Panc1 (cell line): Measurements from ENCODE around the gene NELFB. TPM values are rescaled to one million over a fixed set of nuclear protein-coding genes. Genes with fewer than 3 reads are reported as not detected.
"Not testable (repeated sequence)": the region's sequence is repeated elsewhere in the genome, so short reads cannot be mapped to it uniquely, and the experiment has no call there.

Source experiments
- ATAC-seq: fragments of 200-7000 bp; cut with Tn5 transposase; 2 replicates; pipeline ENCODE4 v1.9.1; 2020; ENCODE audit warnings: mild to moderate bottlenecking, moderate library complexity
- BruUV-seq: library from RNA; stranded (reverse); fragments of 400-500 nt; replicated peaks from 2 replicates; lab custom pipeline; 2021; lab: Mats Ljungman, UMichigan
- CTCF ChIA-PET: fragments of 300-600 bp; sonication (Branson Sonifier 250); formaldehyde crosslinking; loops from one replicate; lab custom pipeline; 2022; ENCODE audit warnings: antibody characterized with exemption; lab: Charles Lee
- POLR2A ChIA-PET: fragments of 300-600 bp; sonication (Branson Sonifier 250); formaldehyde crosslinking; loops from one replicate; lab custom pipeline; 2022; ENCODE audit warnings: antibody characterized with exemption; lab: Charles Lee
- DNase-seq: peaks from one replicate; pipeline ENCODE4 v3.0.0-alpha.2; 2010; ENCODE audit warnings: low read depth, low spot score
- H3K27ac ChIP-seq: 2 replicates; pipeline ENCODE4 v1.5.1; 2011; ENCODE audit warnings: mild to moderate bottlenecking, low read length, inconsistent platforms
- H3K27me3 ChIP-seq: fragments of 200-500 bp; sonication (Bioruptor generic); 2 replicates; pipeline ENCODE4 v1.6.0; 2014; ENCODE audit warnings: low read length, inconsistent platforms; ENCODE audit not compliant: control insufficient read depth, insufficient read depth
- H3K36me3 ChIP-seq: fragments of 200-500 bp; sonication (Bioruptor generic); 2 replicates; pipeline ENCODE4 v1.5.1; 2014; ENCODE audit warnings: inconsistent platforms, mild to moderate bottlenecking, low read length, moderate library complexity; ENCODE audit not compliant: control insufficient read depth, insufficient read depth
- H3K4me1 ChIP-seq: 2 replicates; pipeline ENCODE4 v1.5.1; 2011; ENCODE audit warnings: inconsistent platforms, mild to moderate bottlenecking, low read length, moderate library complexity; ENCODE audit not compliant: control insufficient read depth, insufficient read depth
- H3K4me3 ChIP-seq, 2 experiments: 2 replicates each; pipeline ENCODE4 v1.5.1; 2011 to 2012; ENCODE audit warnings: low read depth in 2 of 2, low read length in 2 of 2, mild to moderate bottlenecking in 2 of 2, inconsistent platforms in 1 of 2, moderate library complexity in 1 of 2
- H3K9me3 ChIP-seq: fragments of 200-500 bp; sonication (Bioruptor generic); 2 replicates; pipeline ENCODE4 v1.5.1; 2014; ENCODE audit warnings: low read depth, mild to moderate bottlenecking, inconsistent platforms, low read length, moderate library complexity; ENCODE audit not compliant: control insufficient read depth, insufficient read depth
- SIN3A ChIP-seq: IDR thresholded peaks from 2 replicates; pipeline ENCODE4 v1.6.1; 2012; ENCODE audit warnings: low read depth, mild to moderate bottlenecking, low read length, moderate library complexity, borderline replicate concordance; ENCODE audit not compliant: insufficient read depth
- TCF7L2 ChIP-seq: IDR thresholded peaks from 2 replicates; pipeline ENCODE4 v1.6.1; 2011; ENCODE audit warnings: mild to moderate bottlenecking, low read depth, low read length, inconsistent platforms
- in situ Hi-C: cut with HindIII; loops from 2 replicates; pipeline ENCODE4 v1.10.0; 2016; ENCODE audit warnings: low sequenced_read_pairs, low pct_unique_long_range_greater_than_20kb
- intact Hi-C: fragments of 100-400 bp; cut with micrococcal nuclease; formaldehyde crosslinking; loops from one replicate; pipeline ENCODE4 v1.10.0; 2022; ENCODE audit not compliant: unreplicated experiment
- total RNA-seq: library from RNA; stranded (reverse); gene quantifications from one replicate; pipeline ENCODE4 v1.2.1, GENCODE V29; 2021; ENCODE audit not compliant: unreplicated experiment
- TF ChIP-seq, protein P1 (sequence below), 2 experiments: IDR thresholded peaks; 2 replicates each; pipeline ENCODE4 v1.6.1; 2011 to 2012; ENCODE audit warnings: low read depth in 2 of 2, control low read depth in 1 of 2, low read length in 1 of 2, mild to moderate bottlenecking in 1 of 2, moderate library complexity in 1 of 2; ENCODE audit not compliant: insufficient read depth in 1 of 2
- TF ChIP-seq, protein P2 (sequence below): fragments of 450-650 bp; IDR thresholded peaks from 2 replicates; pipeline ENCODE4 v1.5.1; 2017; ENCODE audit warnings: mild to moderate bottlenecking

NELFB gene
- total RNA-seq, 1 experiment from 2014 or later = 62.4 TPM

GRCh38 chr9:137237759-137238726 lies 17.1 kb upstream of the NELFB start:
- POLR2A ChIA-PET = no interaction called here
- no peak for ATAC-seq
- intact Hi-C loops = no loop called here
- H3K4me3 ChIP-seq = no peak overlapping the region
- BruUV-seq = no TSS peak
- H3K9me3 ChIP-seq = no peaks in the 10 kb centered on the region
- H3K27ac ChIP-seq = peak overlapping the region; percentile 61
- DNase-seq = no peak
- CTCF ChIA-PET = no interaction called here
- H3K36me3 ChIP-seq = peaks cover 4% of the 10 kb centered on the region
- TF ChIP-seq, protein P1, sequence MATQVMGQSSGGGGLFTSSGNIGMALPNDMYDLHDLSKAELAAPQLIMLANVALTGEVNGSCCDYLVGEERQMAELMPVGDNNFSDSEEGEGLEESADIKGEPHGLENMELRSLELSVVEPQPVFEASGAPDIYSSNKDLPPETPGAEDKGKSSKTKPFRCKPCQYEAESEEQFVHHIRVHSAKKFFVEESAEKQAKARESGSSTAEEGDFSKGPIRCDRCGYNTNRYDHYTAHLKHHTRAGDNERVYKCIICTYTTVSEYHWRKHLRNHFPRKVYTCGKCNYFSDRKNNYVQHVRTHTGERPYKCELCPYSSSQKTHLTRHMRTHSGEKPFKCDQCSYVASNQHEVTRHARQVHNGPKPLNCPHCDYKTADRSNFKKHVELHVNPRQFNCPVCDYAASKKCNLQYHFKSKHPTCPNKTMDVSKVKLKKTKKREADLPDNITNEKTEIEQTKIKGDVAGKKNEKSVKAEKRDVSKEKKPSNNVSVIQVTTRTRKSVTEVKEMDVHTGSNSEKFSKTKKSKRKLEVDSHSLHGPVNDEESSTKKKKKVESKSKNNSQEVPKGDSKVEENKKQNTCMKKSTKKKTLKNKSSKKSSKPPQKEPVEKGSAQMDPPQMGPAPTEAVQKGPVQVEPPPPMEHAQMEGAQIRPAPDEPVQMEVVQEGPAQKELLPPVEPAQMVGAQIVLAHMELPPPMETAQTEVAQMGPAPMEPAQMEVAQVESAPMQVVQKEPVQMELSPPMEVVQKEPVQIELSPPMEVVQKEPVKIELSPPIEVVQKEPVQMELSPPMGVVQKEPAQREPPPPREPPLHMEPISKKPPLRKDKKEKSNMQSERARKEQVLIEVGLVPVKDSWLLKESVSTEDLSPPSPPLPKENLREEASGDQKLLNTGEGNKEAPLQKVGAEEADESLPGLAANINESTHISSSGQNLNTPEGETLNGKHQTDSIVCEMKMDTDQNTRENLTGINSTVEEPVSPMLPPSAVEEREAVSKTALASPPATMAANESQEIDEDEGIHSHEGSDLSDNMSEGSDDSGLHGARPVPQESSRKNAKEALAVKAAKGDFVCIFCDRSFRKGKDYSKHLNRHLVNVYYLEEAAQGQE (IDR thresholded peaks at IDR 0.05; ENCODE audit: insufficient read depth in 1 of 2, low read depth in 2 of 2, low read length in 1 of 2) = no peak
- no peak for TF ChIP-seq TCF7L2
- TF ChIP-seq, protein P2, sequence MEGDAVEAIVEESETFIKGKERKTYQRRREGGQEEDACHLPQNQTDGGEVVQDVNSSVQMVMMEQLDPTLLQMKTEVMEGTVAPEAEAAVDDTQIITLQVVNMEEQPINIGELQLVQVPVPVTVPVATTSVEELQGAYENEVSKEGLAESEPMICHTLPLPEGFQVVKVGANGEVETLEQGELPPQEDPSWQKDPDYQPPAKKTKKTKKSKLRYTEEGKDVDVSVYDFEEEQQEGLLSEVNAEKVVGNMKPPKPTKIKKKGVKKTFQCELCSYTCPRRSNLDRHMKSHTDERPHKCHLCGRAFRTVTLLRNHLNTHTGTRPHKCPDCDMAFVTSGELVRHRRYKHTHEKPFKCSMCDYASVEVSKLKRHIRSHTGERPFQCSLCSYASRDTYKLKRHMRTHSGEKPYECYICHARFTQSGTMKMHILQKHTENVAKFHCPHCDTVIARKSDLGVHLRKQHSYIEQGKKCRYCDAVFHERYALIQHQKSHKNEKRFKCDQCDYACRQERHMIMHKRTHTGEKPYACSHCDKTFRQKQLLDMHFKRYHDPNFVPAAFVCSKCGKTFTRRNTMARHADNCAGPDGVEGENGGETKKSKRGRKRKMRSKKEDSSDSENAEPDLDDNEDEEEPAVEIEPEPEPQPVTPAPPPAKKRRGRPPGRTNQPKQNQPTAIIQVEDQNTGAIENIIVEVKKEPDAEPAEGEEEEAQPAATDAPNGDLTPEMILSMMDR = no peak
- TF ChIP-seq SIN3A = no peak
- in situ Hi-C loops = no loop called here
- no peaks in the 10 kb centered on the region for H3K27me3 ChIP-seq
- H3K4me1 ChIP-seq = peaks cover 26% of the 10 kb centered on the region

- peaks cover 42% of the 10 kb centered on the region for H3K4me1 ChIP-seq
- H3K27me3 ChIP-seq, CTCF ChIA-PET, H3K36me3 ChIP-seq, in situ Hi-C loops, BruUV-seq, H3K9me3 ChIP-seq, intact Hi-C loops, ATAC-seq, DNase-seq: not testable (repeated sequence)
- H3K4me3 ChIP-seq = peak overlapping the region; percentile 59 to 66
- peak overlapping the region; percentile 90 for H3K27ac ChIP-seq
- POLR2A ChIA-PET = interaction anchor here (0.6 kb wide), 1 partner anchor 96 kb away, joined by 3 read pairs; no protein-coding TSS in a partner anchor
These were observed 15.5 kb upstream of the NELFB start for GRCh38 chr9:137239541-137240200.
